H1 (cell line): ENCODE data around the gene IGF1.

Experiments
- CBX5 ChIP-seq: fragments of 300-800, 300-1000 bp; sonication (generic); IDR thresholded peaks from 2 replicates; pipeline ENCODE4 v1.7.1; 2016; ENCODE audit warnings: antibody characterized with exemption, low read length, low read depth
- CHD1 ChIP-seq: IDR thresholded peaks from 2 replicates; pipeline ENCODE4 v1.6.1; 2012; ENCODE audit warnings: low read depth, low read length, improper control_type of control experiment
- CTCF ChIP-seq, 3 experiments: IDR thresholded peaks; 1 replicate in 2 of 3; 2 replicates in 1 of 3; pipeline versions ENCODE4 v1.5.1 to v1.6.1; 2011; ENCODE audit warnings: low read length in 3 of 3, mild to moderate bottlenecking in 3 of 3, inconsistent platforms in 2 of 3, low read depth in 1 of 3, moderate library complexity in 1 of 3; ENCODE audit not compliant: insufficient read depth in 1 of 3; ENCODE audit errors: control extremely low read depth in 1 of 3
- EP300 ChIP-seq, 2 experiments: IDR thresholded peaks; 1 replicate in 1 of 2; 2 replicates in 1 of 2; pipeline ENCODE4 v1.6.1; 2011 to 2012; ENCODE audit warnings: low read depth in 2 of 2, low read length in 2 of 2, mild to moderate bottlenecking in 2 of 2, borderline replicate concordance in 1 of 2, inconsistent platforms in 1 of 2, moderate library complexity in 1 of 2
- EZH2 ChIP-seq: fragments of 200-600 bp; sonication (generic); IDR thresholded peaks from 2 replicates; pipeline ENCODE4 v1.7.1; 2012; ENCODE audit warnings: low read depth, mild to moderate bottlenecking, moderate library complexity, low read length, inconsistent platforms; ENCODE audit not compliant: severe bottlenecking
- POLR2A ChIP-seq, 2 experiments: IDR thresholded peaks; 1 replicate in 1 of 2; 2 replicates in 1 of 2; pipeline ENCODE4 v1.6.1; 2011; ENCODE audit warnings: low read depth in 2 of 2, low read length in 2 of 2, mild to moderate bottlenecking in 2 of 2; ENCODE audit errors: control extremely low read depth in 1 of 2
- POLR2AphosphoS5 ChIP-seq: IDR thresholded peaks from 2 replicates; pipeline ENCODE4 v1.6.1; 2011; ENCODE audit warnings: low read depth, low read length
- SUZ12 ChIP-seq: fragments of 200-600 bp; sonication (generic); IDR thresholded peaks from 2 replicates; pipeline ENCODE4 v1.6.1; 2012; ENCODE audit warnings: mild to moderate bottlenecking, inconsistent platforms, low read length, moderate library complexity, mixed read lengths
- TAF1 ChIP-seq: IDR thresholded peaks from 2 replicates; pipeline ENCODE4 v1.6.1; 2011; ENCODE audit warnings: mild to moderate bottlenecking, low read depth, low read length
- USF2 ChIP-seq: IDR thresholded peaks from 2 replicates; pipeline ENCODE4 v1.6.1; 2011; ENCODE audit warnings: low read length, improper control_type of control experiment

GRCh38 chr12:102454330-102454729 is 26.0 kb downstream of the IGF1 start:
- no peak for TF ChIP-seq POLR2AphosphoS5
- TF ChIP-seq TAF1 = no peak
- no peak for TF ChIP-seq CTCF (IDR thresholded peaks at IDR 0.05; ENCODE audit: control extremely low read depth in 1 of 3, insufficient read depth in 1 of 3, low read depth in 1 of 3, low read length in 3 of 3)
- TF ChIP-seq POLR2A (IDR thresholded peaks at IDR 0.05; ENCODE audit: control extremely low read depth in 1 of 2, low read depth in 2 of 2, low read length in 2 of 2) = no peak
- no peak for TF ChIP-seq EZH2
- TF ChIP-seq CHD1 = no peak
- no peak for TF ChIP-seq SUZ12
- TF ChIP-seq CBX5 = no peak
- no peak for TF ChIP-seq EP300 (IDR thresholded peaks at IDR 0.05; ENCODE audit: borderline replicate concordance in 1 of 2, low read depth in 2 of 2, low read length in 2 of 2)
- TF ChIP-seq USF2 = no peak
